ENCODE data around the gene APIP.

Gene APIP

GRCh38 chr11:34948696-34949095, 32.5 kb upstream of the APIP start:
- TF ChIP-seq ZNF384 (IDR thresholded peaks at IDR 0.05): no peak
- TF ChIP-seq SUZ12 (IDR thresholded peaks at IDR 0.05): no peak
- TF ChIP-seq FOXM1 (IDR thresholded peaks at IDR 0.05; ENCODE audit: borderline replicate concordance): no peak
- no peak for TF ChIP-seq NFRKB (IDR thresholded peaks at IDR 0.05)
- no peak for TF ChIP-seq ELF4 (IDR thresholded peaks at IDR 0.05)
- TF ChIP-seq FOXA1 (IDR thresholded peaks at IDR 0.05): no peak
- TF ChIP-seq BHLHE40 (IDR thresholded peaks at IDR 0.05; ENCODE audit: borderline replicate concordance): no peak
- no peak for TF ChIP-seq LEF1 (IDR thresholded peaks at IDR 0.05; ENCODE audit: borderline replicate concordance)
- TF ChIP-seq L3MBTL2 (conservative IDR thresholded peaks at IDR 0.05): no peak
- no peak for TF ChIP-seq HDGF (IDR thresholded peaks at IDR 0.05; ENCODE audit: borderline replicate concordance)
- no peak for TF ChIP-seq PKNOX1 (IDR thresholded peaks at IDR 0.05)
- no peak for TF ChIP-seq SP1 (IDR thresholded peaks at IDR 0.05)
- TF ChIP-seq FOXK2 (IDR thresholded peaks at IDR 0.05): no peak
- no peak for TF ChIP-seq CTBP1 (IDR thresholded peaks at IDR 0.05; ENCODE audit: borderline replicate concordance)
- no peak for TF ChIP-seq ARNT (IDR thresholded peaks at IDR 0.05)
- no peak for TF ChIP-seq TARDBP (IDR thresholded peaks at IDR 0.05)
- DNase-seq (ENCODE audit: extremely low spot score): no peak
- POLR2A ChIA-PET: no interaction called here
- CTCF ChIA-PET: no interaction called here

- CTCF ChIA-PET: interaction anchor here (0.7 kb wide), 1 partner anchor 100 kb away, joined by 3 read pairs; no protein-coding TSS in a partner anchor
- no peak for DNase-seq (ENCODE audit: extremely low spot score)
- no peak for TF ChIP-seq ZNF384 (IDR thresholded peaks at IDR 0.05)
- POLR2A ChIA-PET: no interaction called here
Observed at GRCh38 chr11:34944692-34945091, 28.5 kb upstream of the APIP start.

GRCh38 chr11:34941688-34942087, 25.5 kb upstream of the APIP start:
- ChIA-PET POLR2A (no interaction called here), CTCF (no interaction called here)
- TF ChIP-seq L3MBTL2 (conservative IDR thresholded peaks at IDR 0.05) (no peak), NFRKB (IDR thresholded peaks at IDR 0.05) (no peak), FOXK2 (IDR thresholded peaks at IDR 0.05) (no peak), FOXM1 (IDR thresholded peaks at IDR 0.05; ENCODE audit: borderline replicate concordance) (no peak), PKNOX1 (IDR thresholded peaks at IDR 0.05) (no peak), HDGF (IDR thresholded peaks at IDR 0.05; ENCODE audit: borderline replicate concordance) (no peak), LEF1 (IDR thresholded peaks at IDR 0.05; ENCODE audit: borderline replicate concordance) (no peak), SP1 (IDR thresholded peaks at IDR 0.05) (no peak), ARNT (IDR thresholded peaks at IDR 0.05) (no peak), ELF4 (IDR thresholded peaks at IDR 0.05) (no peak), ZNF384 (IDR thresholded peaks at IDR 0.05) (no peak), FOXA1 (IDR thresholded peaks at IDR 0.05) (no peak), BHLHE40 (IDR thresholded peaks at IDR 0.05; ENCODE audit: borderline replicate concordance) (no peak), TARDBP (IDR thresholded peaks at IDR 0.05) (no peak), CTBP1 (IDR thresholded peaks at IDR 0.05; ENCODE audit: borderline replicate concordance) (no peak), SUZ12 (IDR thresholded peaks at IDR 0.05) (no peak)

GRCh38 chr11:34940026-34940677, 24.0 kb upstream of the APIP start:
- ChIA-PET POLR2A (no interaction called here), CTCF (no interaction called here)
- DNase-seq (ENCODE audit: extremely low spot score): no peak
- no peak for TF ChIP-seq BHLHE40 (IDR thresholded peaks at IDR 0.05; ENCODE audit: borderline replicate concordance)
- TF ChIP-seq FOXM1 (IDR thresholded peaks at IDR 0.05; ENCODE audit: borderline replicate concordance): no peak
- TF ChIP-seq L3MBTL2 (conservative IDR thresholded peaks at IDR 0.05): no peak
- TF ChIP-seq TARDBP (IDR thresholded peaks at IDR 0.05): no peak

More at GRCh38 chr11:34941688-34942087, 25.5 kb upstream of the APIP start:
- no peak for DNase-seq (ENCODE audit: extremely low spot score)

- ChIA-PET CTCF (no interaction called here), POLR2A (no interaction called here)
- no peak for DNase-seq (ENCODE audit: extremely low spot score)
- TF ChIP-seq ZNF384 (IDR thresholded peaks at IDR 0.05) (no peak), CTBP1 (IDR thresholded peaks at IDR 0.05; ENCODE audit: borderline replicate concordance) (no peak), BHLHE40 (IDR thresholded peaks at IDR 0.05; ENCODE audit: borderline replicate concordance) (no peak), PKNOX1 (IDR thresholded peaks at IDR 0.05) (no peak), HDGF (IDR thresholded peaks at IDR 0.05; ENCODE audit: borderline replicate concordance) (no peak), FOXA1 (IDR thresholded peaks at IDR 0.05) (no peak), LEF1 (IDR thresholded peaks at IDR 0.05; ENCODE audit: borderline replicate concordance) (no peak), TARDBP (IDR thresholded peaks at IDR 0.05) (no peak), SP1 (IDR thresholded peaks at IDR 0.05) (no peak), ARNT (IDR thresholded peaks at IDR 0.05) (no peak), SUZ12 (IDR thresholded peaks at IDR 0.05) (no peak), NFRKB (IDR thresholded peaks at IDR 0.05) (no peak), ELF4 (IDR thresholded peaks at IDR 0.05) (no peak), FOXK2 (IDR thresholded peaks at IDR 0.05) (no peak), FOXM1 (IDR thresholded peaks at IDR 0.05; ENCODE audit: borderline replicate concordance) (no peak), L3MBTL2 (conservative IDR thresholded peaks at IDR 0.05) (no peak)
Observed at GRCh38 chr11:34938611-34939010, 22.4 kb upstream of the APIP start.

- ChIA-PET CTCF (no interaction called here), POLR2A (no interaction called here)
- DNase-seq (ENCODE audit: extremely low spot score): no peak
- no peak for TF ChIP-seq CTBP1 (IDR thresholded peaks at IDR 0.05; ENCODE audit: borderline replicate concordance)
- TF ChIP-seq HDGF (IDR thresholded peaks at IDR 0.05; ENCODE audit: borderline replicate concordance): no peak
- TF ChIP-seq LEF1 (IDR thresholded peaks at IDR 0.05; ENCODE audit: borderline replicate concordance): no peak
- TF ChIP-seq NFRKB (IDR thresholded peaks at IDR 0.05): no peak
- no peak for TF ChIP-seq SUZ12 (IDR thresholded peaks at IDR 0.05)
- TF ChIP-seq BHLHE40 (IDR thresholded peaks at IDR 0.05; ENCODE audit: borderline replicate concordance): no peak
- TF ChIP-seq FOXA1 (IDR thresholded peaks at IDR 0.05): no peak
- TF ChIP-seq PKNOX1 (IDR thresholded peaks at IDR 0.05): no peak
- no peak for TF ChIP-seq FOXM1 (IDR thresholded peaks at IDR 0.05; ENCODE audit: borderline replicate concordance)
- TF ChIP-seq L3MBTL2 (conservative IDR thresholded peaks at IDR 0.05): no peak
- no peak for TF ChIP-seq SP1 (IDR thresholded peaks at IDR 0.05)
- no peak for TF ChIP-seq ARNT (IDR thresholded peaks at IDR 0.05)
- no peak for TF ChIP-seq ZNF384 (IDR thresholded peaks at IDR 0.05)
- no peak for TF ChIP-seq FOXK2 (IDR thresholded peaks at IDR 0.05)
- no peak for TF ChIP-seq ELF4 (IDR thresholded peaks at IDR 0.05)
- TF ChIP-seq TARDBP (IDR thresholded peaks at IDR 0.05): no peak
Observed at GRCh38 chr11:34936945-34937629, 20.9 kb upstream of the APIP start.

Data from HEK293T (cell line).